ENCODE results near the gene SUSD4. TPM values are rescaled to one million over a fixed set of nuclear protein-coding genes. Genes with fewer than 3 reads are reported as not detected.

The SUSD4 gene
- total RNA-seq, 1 experiment from 2014 or later, result 31.4 TPM

DNA sequence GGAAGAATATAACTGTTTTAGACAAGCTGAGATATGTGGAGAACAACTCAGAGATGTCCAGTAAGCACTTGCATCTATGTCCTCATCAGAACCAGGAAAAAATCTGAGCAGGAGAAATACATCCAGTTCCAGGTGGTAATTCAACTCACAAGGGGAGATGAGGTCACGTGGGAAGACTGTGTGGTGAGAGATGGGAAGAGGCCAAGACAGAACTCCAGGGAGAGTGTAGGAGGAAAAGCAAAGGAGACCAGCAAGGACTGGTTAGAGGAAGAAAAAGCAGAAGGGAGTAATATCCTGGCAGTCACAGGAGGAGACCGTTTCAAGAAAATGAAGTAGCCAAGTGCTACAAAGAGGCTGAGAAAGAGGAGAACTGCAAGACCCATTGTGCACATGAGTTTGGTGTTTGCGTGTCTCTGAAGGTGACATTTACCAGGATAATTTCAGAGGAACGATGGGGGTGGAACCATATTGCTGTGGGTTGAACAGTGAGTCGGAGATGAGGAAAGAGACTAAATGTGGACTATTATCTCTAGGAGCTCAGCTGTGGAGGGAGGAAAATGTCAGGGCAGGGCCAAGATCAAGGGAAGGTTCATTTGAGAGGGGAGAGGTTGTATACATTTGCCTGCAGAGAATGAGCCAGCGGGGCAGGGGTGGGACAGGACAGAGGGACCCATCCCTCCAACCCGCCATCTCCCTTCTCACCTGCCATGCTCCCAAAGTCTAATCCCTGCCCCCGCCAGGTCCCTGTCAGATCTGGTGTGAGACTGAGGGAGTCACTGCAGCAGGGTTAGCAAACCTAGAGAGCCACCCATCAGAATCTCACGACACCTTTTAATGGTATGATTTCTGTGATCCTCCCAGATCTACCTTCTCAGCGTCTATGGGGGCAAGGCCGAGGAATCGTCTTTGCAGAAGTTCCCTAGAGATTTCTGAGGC, 24.9 kb downstream of the SUSD4 start:
- intact Hi-C loops (cut with micrococcal nuclease; ENCODE audit: unreplicated experiment), result no loop called here
- Mint-ChIP-seq H3K9me3 (ENCODE audit: unreplicated experiment) (no peaks in the 10 kb centered on the region), H3K4me1 (ENCODE audit: low read depth, unreplicated experiment) (no peaks in the 10 kb centered on the region), H3K27me3 (ENCODE audit: insufficient read depth, unreplicated experiment) (no peaks in the 10 kb centered on the region), H3K27ac (ENCODE audit: unreplicated experiment) (no peak overlapping the region), H3K4me3 (ENCODE audit: unreplicated experiment) (no peak overlapping the region), H3K36me3 (ENCODE audit: insufficient read depth, unreplicated experiment) (no peaks in the 10 kb centered on the region)
- CTCF ChIA-PET, result no interaction called here
- Histone ChIP-seq H3K4me3 (ENCODE audit: low read depth, low read length) (no peak overlapping the region), H3K9me3 (no peaks in the 10 kb centered on the region), H3K27me3 (replicated peaks; ENCODE audit: control insufficient read depth, insufficient read depth, low read length) (no peaks in the 10 kb centered on the region), H3K4me1 (no peaks in the 10 kb centered on the region), H3K36me3 (ENCODE audit: control insufficient read depth, insufficient read depth, low read length) (no peaks in the 10 kb centered on the region)
- DNase-seq, result no peak
- TF ChIP-seq, protein P1, sequence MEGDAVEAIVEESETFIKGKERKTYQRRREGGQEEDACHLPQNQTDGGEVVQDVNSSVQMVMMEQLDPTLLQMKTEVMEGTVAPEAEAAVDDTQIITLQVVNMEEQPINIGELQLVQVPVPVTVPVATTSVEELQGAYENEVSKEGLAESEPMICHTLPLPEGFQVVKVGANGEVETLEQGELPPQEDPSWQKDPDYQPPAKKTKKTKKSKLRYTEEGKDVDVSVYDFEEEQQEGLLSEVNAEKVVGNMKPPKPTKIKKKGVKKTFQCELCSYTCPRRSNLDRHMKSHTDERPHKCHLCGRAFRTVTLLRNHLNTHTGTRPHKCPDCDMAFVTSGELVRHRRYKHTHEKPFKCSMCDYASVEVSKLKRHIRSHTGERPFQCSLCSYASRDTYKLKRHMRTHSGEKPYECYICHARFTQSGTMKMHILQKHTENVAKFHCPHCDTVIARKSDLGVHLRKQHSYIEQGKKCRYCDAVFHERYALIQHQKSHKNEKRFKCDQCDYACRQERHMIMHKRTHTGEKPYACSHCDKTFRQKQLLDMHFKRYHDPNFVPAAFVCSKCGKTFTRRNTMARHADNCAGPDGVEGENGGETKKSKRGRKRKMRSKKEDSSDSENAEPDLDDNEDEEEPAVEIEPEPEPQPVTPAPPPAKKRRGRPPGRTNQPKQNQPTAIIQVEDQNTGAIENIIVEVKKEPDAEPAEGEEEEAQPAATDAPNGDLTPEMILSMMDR (IDR thresholded peaks at IDR 0.05; ENCODE audit: insufficient read depth in 1 of 2, low read depth in 1 of 2, low read length in 1 of 2, severe bottlenecking in 1 of 2, unreplicated experiment in 1 of 2), result no peak
- BruUV-seq (replicated peaks), result no TSS peak
- POLR2A ChIA-PET, result no interaction called here

DNA sequence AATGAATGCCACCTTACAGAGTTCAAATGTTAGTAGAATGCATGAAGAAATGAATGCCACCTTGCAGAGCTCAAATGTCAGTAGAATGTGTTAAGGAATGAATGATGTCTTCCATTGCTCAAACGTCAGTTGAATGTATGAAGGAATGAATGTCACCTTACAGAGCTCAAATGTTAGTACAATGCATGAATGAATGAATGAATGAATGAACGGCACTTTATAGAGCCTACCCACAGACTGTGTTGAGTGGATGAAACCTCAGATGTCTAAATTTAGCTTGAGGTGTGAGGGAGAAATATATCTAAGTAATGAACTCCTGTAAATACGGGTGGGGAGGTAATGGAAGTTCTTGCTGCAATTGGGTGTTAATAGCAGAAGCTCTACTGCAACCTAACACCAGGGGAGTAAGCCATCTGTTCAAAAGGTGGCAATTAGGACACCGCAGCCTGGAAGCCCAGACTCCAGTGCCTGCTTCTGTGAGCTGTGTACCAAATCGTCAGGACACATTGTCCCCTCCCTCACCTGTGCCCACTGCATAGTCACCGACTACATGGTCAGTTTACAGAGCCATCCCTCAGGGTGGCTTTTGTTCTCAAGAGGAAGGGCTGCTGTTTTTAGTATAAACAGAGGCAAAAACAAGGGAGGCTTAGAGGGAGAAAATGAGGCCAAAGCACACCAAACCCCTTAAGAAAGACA, 26.7 kb downstream of the SUSD4 start:
- POLR2A ChIA-PET, result no interaction called here
- H3K9me3 ChIP-seq, result no peaks in the 10 kb centered on the region
- H3K36me3 ChIP-seq (ENCODE audit: control insufficient read depth, insufficient read depth, low read length), result no peaks in the 10 kb centered on the region; the same call in 1 of the 2 replicates
- DNase-seq, result no peak
- no peaks in the 10 kb centered on the region for H3K4me1 ChIP-seq
- Mint-ChIP-seq H3K27ac (ENCODE audit: unreplicated experiment) (no peak overlapping the region), H3K4me1 (ENCODE audit: low read depth, unreplicated experiment) (no peaks in the 10 kb centered on the region), H3K4me3 (ENCODE audit: unreplicated experiment) (no peak overlapping the region), H3K27me3 (ENCODE audit: insufficient read depth, unreplicated experiment) (no peaks in the 10 kb centered on the region), H3K36me3 (ENCODE audit: insufficient read depth, unreplicated experiment) (no peaks in the 10 kb centered on the region), H3K9me3 (ENCODE audit: unreplicated experiment) (no peaks in the 10 kb centered on the region)
- intact Hi-C loops (cut with micrococcal nuclease; ENCODE audit: unreplicated experiment), result no loop called here
- H3K4me3 ChIP-seq (ENCODE audit: low read depth, low read length), result no peak overlapping the region
- TF ChIP-seq, protein P1 (IDR thresholded peaks at IDR 0.05; ENCODE audit: insufficient read depth in 1 of 2, low read depth in 1 of 2, low read length in 1 of 2, severe bottlenecking in 1 of 2, unreplicated experiment in 1 of 2), result no peak
- no TSS peak for BruUV-seq (replicated peaks)
- no peaks in the 10 kb centered on the region for H3K27me3 ChIP-seq (replicated peaks; ENCODE audit: control insufficient read depth, insufficient read depth, low read length)
- CTCF ChIA-PET, result interaction anchor here (0.5 kb wide), 1 partner anchor 46 kb away, joined by 3 read pairs; no protein-coding TSS in a partner anchor

DNA sequence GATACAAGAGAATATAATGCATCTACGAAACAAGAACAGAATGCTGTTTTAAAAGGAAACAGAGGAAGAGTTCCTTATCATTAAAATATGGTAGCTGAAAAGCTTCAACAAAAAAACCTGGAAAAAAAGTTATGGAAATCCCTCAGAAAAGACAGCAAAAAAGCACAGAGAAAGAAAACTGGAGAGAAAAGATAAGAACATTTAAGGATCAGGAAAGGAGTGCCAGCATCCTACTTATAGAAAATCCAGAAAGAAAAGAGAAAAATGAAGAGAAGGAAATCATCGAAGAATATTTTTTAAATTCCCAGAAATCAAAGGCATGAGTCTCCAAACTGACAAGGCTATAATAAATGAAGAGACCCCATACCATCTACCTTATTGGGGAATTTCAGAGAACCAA, 29.8 kb downstream of the SUSD4 start:
- Mint-ChIP-seq H3K27me3 (ENCODE audit: insufficient read depth, unreplicated experiment) (no peaks in the 10 kb centered on the region), H3K4me3 (ENCODE audit: unreplicated experiment) (no peak overlapping the region), H3K4me1 (ENCODE audit: low read depth, unreplicated experiment) (no peaks in the 10 kb centered on the region), H3K27ac (ENCODE audit: unreplicated experiment) (no peak overlapping the region), H3K9me3 (ENCODE audit: unreplicated experiment) (no peaks in the 10 kb centered on the region), H3K36me3 (ENCODE audit: insufficient read depth, unreplicated experiment) (no peaks in the 10 kb centered on the region)
- TF ChIP-seq, protein P1 (IDR thresholded peaks at IDR 0.05; ENCODE audit: insufficient read depth in 1 of 2, low read depth in 1 of 2, low read length in 1 of 2, severe bottlenecking in 1 of 2, unreplicated experiment in 1 of 2), result no peak
- Histone ChIP-seq H3K27me3 (replicated peaks; ENCODE audit: control insufficient read depth, insufficient read depth, low read length) (no peaks in the 10 kb centered on the region), H3K4me3 (ENCODE audit: low read depth, low read length) (no peak overlapping the region), H3K9me3 (no peaks in the 10 kb centered on the region), H3K36me3 (ENCODE audit: control insufficient read depth, insufficient read depth, low read length) (no peaks in the 10 kb centered on the region; the same call in 1 of the 2 replicates), H3K4me1 (no peaks in the 10 kb centered on the region)
- ChIA-PET POLR2A (no interaction called here), CTCF (no interaction called here)
- intact Hi-C loops (cut with micrococcal nuclease; ENCODE audit: unreplicated experiment), result no loop called here
- no TSS peak for BruUV-seq (replicated peaks)
- DNase-seq, result no peak

Measured in Caco-2 (cell line).